CD14-positive monocyte (primary cell): ENCODE data around the gene SIPA1. TPM values are rescaled to one million over a fixed set of nuclear protein-coding genes. Genes with fewer than 3 reads are reported as not detected.
"Not testable (repeated sequence)": the region's sequence is repeated elsewhere in the genome, so short reads cannot be mapped to it uniquely, and the experiment has no call there.

Experiments
- DNase-seq, 3 donors: peaks; one replicate each; pipeline ENCODE4 v3.0.0-alpha.2; 2011 to 2022
- H2AFZ ChIP-seq: 2 replicates; pipeline ENCODE4 v1.6.0; 2012; ENCODE audit warnings: mild to moderate bottlenecking, low read depth, low read length, inconsistent platforms; ENCODE audit not compliant: insufficient read depth, poor library complexity, severe bottlenecking
- H3K27ac ChIP-seq, 2 donors: 1 replicate in 1 of 2; 2 replicates in 1 of 2; pipeline ENCODE4 v1.5.1; 2012 to 2013; ENCODE audit warnings: low read length in 2 of 2, control low read depth in 1 of 2, inconsistent platforms in 1 of 2, low read depth in 1 of 2, mild to moderate bottlenecking in 1 of 2
- H3K27me3 ChIP-seq, 2 donors: one replicate each; pipeline versions ENCODE4 v1.6.0 to v1.6.1; 2011 to 2013; ENCODE audit warnings: low read length in 2 of 2; ENCODE audit not compliant: control insufficient read depth in 2 of 2, insufficient read depth in 2 of 2
- H3K36me3 ChIP-seq, 2 donors: replicated peaks in 1 of 2; 1 replicate in 1 of 2; 2 replicates in 1 of 2; pipeline versions ENCODE4 v1.5.1 to v1.6.1; 2012 to 2013; ENCODE audit warnings: low read length in 2 of 2, control low read depth in 1 of 2, inconsistent platforms in 1 of 2, mild to moderate bottlenecking in 1 of 2; ENCODE audit not compliant: insufficient read depth in 2 of 2, control insufficient read depth in 1 of 2
- H3K4me1 ChIP-seq, 2 donors: 1 replicate in 1 of 2; 2 replicates in 1 of 2; pipeline versions ENCODE4 v1.5.1 to v1.6.1; 2012 to 2013; ENCODE audit warnings: low read length in 2 of 2, control low read depth in 1 of 2, inconsistent platforms in 1 of 2, mild to moderate bottlenecking in 1 of 2, moderate library complexity in 1 of 2; ENCODE audit not compliant: insufficient read depth in 2 of 2, control insufficient read depth in 1 of 2
- H3K4me2 ChIP-seq: replicated peaks from 2 replicates; pipeline ENCODE3; 2012; ENCODE audit warnings: low read length, moderate library complexity, mild to moderate bottlenecking; ENCODE audit not compliant: poor library complexity, severe bottlenecking; ENCODE audit errors: extremely low read depth
- H3K4me3 ChIP-seq, 3 experiments: fragments of 200-600 bp in 1 of 3; sonication (generic) in 1 of 3; replicated peaks in 1 of 3; 1 replicate in 2 of 3; 2 replicates in 1 of 3; pipeline ENCODE4 v1.5.1; 2011 to 2013; ENCODE audit warnings: low read length in 3 of 3, mild to moderate bottlenecking in 3 of 3, control low read depth in 2 of 3, low read depth in 2 of 3, inconsistent platforms in 1 of 3, moderate library complexity in 1 of 3
- H3K79me2 ChIP-seq: 2 replicates; pipeline ENCODE4 v1.6.0; 2012; ENCODE audit warnings: mild to moderate bottlenecking, control low read depth, inconsistent platforms, low read length, moderate library complexity; ENCODE audit not compliant: insufficient read depth
- H3K9ac ChIP-seq: 2 replicates; pipeline ENCODE4 v1.6.0; 2017; ENCODE audit warnings: low read length, mild to moderate bottlenecking; ENCODE audit not compliant: insufficient read depth, poor library complexity, severe bottlenecking
- H3K9me3 ChIP-seq, 2 donors: replicated peaks in 1 of 2; 1 replicate in 1 of 2; 2 replicates in 1 of 2; pipeline versions ENCODE4 v1.5.1 to v1.6.1; 2012 to 2013; ENCODE audit warnings: low read length in 2 of 2, control low read depth in 1 of 2; ENCODE audit not compliant: control insufficient read depth in 1 of 2, insufficient read depth in 1 of 2
- H4K20me1 ChIP-seq: 2 replicates; pipeline ENCODE4 v1.6.0; 2012; ENCODE audit warnings: mild to moderate bottlenecking, low read length, control low read depth, moderate library complexity; ENCODE audit not compliant: insufficient read depth
- H3K27ac Mint-ChIP-seq, 7 donors: one replicate each; pipeline ENCODE4 v1.8.0; 2020; ENCODE audit warnings: mild to moderate bottlenecking in 7 of 7, mixed read lengths in 7 of 7, moderate library complexity in 6 of 7, inconsistent platforms in 2 of 7
- H3K27me3 Mint-ChIP-seq, 3 donors: one replicate each; pipeline ENCODE4 v1.8.0; 2021 to 2022; ENCODE audit warnings: low read depth in 3 of 3, mild to moderate bottlenecking in 3 of 3, mixed read lengths in 3 of 3, moderate library complexity in 3 of 3, inconsistent platforms in 1 of 3
- H3K36me3 Mint-ChIP-seq, 2 donors: one replicate each; pipeline ENCODE4 v1.8.0; 2020; ENCODE audit warnings: mixed read lengths in 2 of 2, inconsistent platforms in 1 of 2, mild to moderate bottlenecking in 1 of 2
- H3K4me1 Mint-ChIP-seq: one replicate; pipeline ENCODE4 v1.8.0; 2020; ENCODE audit warnings: mild to moderate bottlenecking, mixed read lengths
- H3K4me3 Mint-ChIP-seq, 2 donors: one replicate each; pipeline ENCODE4 v1.8.0; 2020; ENCODE audit warnings: mild to moderate bottlenecking in 2 of 2, mixed read lengths in 2 of 2, moderate library complexity in 1 of 2
- H3K9me3 Mint-ChIP-seq, 7 donors: one replicate each; pipeline ENCODE4 v1.8.0; 2020 to 2022; ENCODE audit warnings: mixed read lengths in 7 of 7, mild to moderate bottlenecking in 6 of 7, moderate library complexity in 6 of 7, inconsistent platforms in 2 of 7
- CTCF ChIP-seq: fragments of 200-600 bp; IDR thresholded peaks from one replicate; pipeline ENCODE4 v1.8.0; 2022; ENCODE audit warnings: antibody characterized with exemption, mild to moderate bottlenecking
- WGBS: methylation state at CpG from one replicate; pipeline ENCODE4 v1.1.5; 2013; ENCODE audit warnings: missing lambda C conversion rate; ENCODE audit not compliant: insufficient coverage; 5-methylcytosine and 5-hydroxymethylcytosine counted together
- intact Hi-C, 2 donors: fragments of 100-400 bp; cut with micrococcal nuclease; formaldehyde crosslinking; loops; one replicate each; pipeline versions ENCODE4 v1.15.0 to v1.15.1; 2023
- polyA plus RNA-seq, 3 donors: library from polyadenylated mRNA; depleted of rRNA in 1 of 3; unstranded in 2 of 3; stranded (reverse) in 1 of 3; fragments of 300-500 nt in 2 of 3; fragments of >200 nt in 1 of 3; fragmentation: Illumina TruSeq in 2 of 3; gene quantifications; 1 replicate in 2 of 3; 2 replicates in 1 of 3; pipeline ENCODE4 v1.2.3, GENCODE V29; 2012 to 2021

Gene SIPA1
- polyA plus RNA-seq, 3 donors = 83.4 to 110 (median 86.5) TPM

GRCh38 chr11:65637032-65637557, 806 bp upstream of the SIPA1 start:
- Histone ChIP-seq H4K20me1 (peaks cover 54% of the 10 kb centered on the region), H3K9me3 (no peaks in the 10 kb centered on the region), H3K27me3 (no peaks in the 10 kb centered on the region), H3K79me2 (peaks cover 42% of the 10 kb centered on the region), H3K4me3 (peak overlapping the region in 1 of 3 experiments; percentile 99), H3K9ac (no peak overlapping the region), H3K36me3 (peaks cover 34 to 51% of the 10 kb centered on the region in 2 donors), H3K27ac (no peak overlapping the region), H3K4me1 (peaks cover 38 to 52% of the 10 kb centered on the region in 2 donors), H2AFZ (no peak overlapping the region), H3K4me2 (peak overlapping the region; percentile 100)
- no peak for DNase-seq
- peaks cover 0 to 1% (median 0%) of the 10 kb centered on the region in 3 donors for H3K27me3 Mint-ChIP-seq
- peaks cover 26 to 57% of the 10 kb centered on the region in 2 donors for H3K36me3 Mint-ChIP-seq
- no peak for TF ChIP-seq CTCF
- H3K9me3 Mint-ChIP-seq = no peaks in the 10 kb centered on the region
- intact Hi-C loops = loop anchor here in 1 of 2 donors (1.0 kb wide), 1 partner anchor 14 kb away; no protein-coding TSS in a partner anchor
- peak overlapping the region; percentile 33 to 80 (median 42) for H3K27ac Mint-ChIP-seq
- WGBS = 100% methylated on average over 1 of the region's 3 CpGs
- peak overlapping the region in 1 of 2 donors; percentile 94 for H3K4me3 Mint-ChIP-seq
- H3K4me1 Mint-ChIP-seq = peaks cover 46% of the 10 kb centered on the region

GRCh38 chr11:65639228-65639597, 1.3 kb downstream of the SIPA1 start:
- DNase-seq, H3K9ac ChIP-seq, intact Hi-C loops, H3K27me3 Mint-ChIP-seq, H3K9me3 ChIP-seq, H3K27me3 ChIP-seq, H2AFZ ChIP-seq, H3K9me3 Mint-ChIP-seq: not testable (repeated sequence)
- peak overlapping the region; percentile 79 to 93 for H3K27ac ChIP-seq
- 88% methylated on average over 5 of the region's 9 CpGs for WGBS
- peaks cover 46 to 49% of the 10 kb centered on the region in 2 donors for H3K36me3 ChIP-seq
- Mint-ChIP-seq H3K27ac (peak overlapping the region in 6 of 7 donors; percentile 81 to 94 (median 90)), H3K4me1 (peaks cover 56% of the 10 kb centered on the region), H3K36me3 (peaks cover 37 to 58% of the 10 kb centered on the region in 2 donors), H3K4me3 (peak overlapping the region; percentile 94 to 95)
- H3K79me2 ChIP-seq = peaks cover 63% of the 10 kb centered on the region
- peak overlapping the region in 2 of 3 experiments; percentile 72 to 99 for H3K4me3 ChIP-seq
- H4K20me1 ChIP-seq = peaks cover 65% of the 10 kb centered on the region
- peaks cover 44 to 72% of the 10 kb centered on the region in 2 donors for H3K4me1 ChIP-seq
- peak overlapping the region; percentile 100 for H3K4me2 ChIP-seq
